DMS153 treated with DMSO at 0.1 percent for 48 hours (cell line): Measurements from ENCODE around the gene EIF4G3.
"Not testable (repeated sequence)": the region's sequence is repeated elsewhere in the genome, so short reads cannot be mapped to it uniquely, and the experiment has no call there.

Experiments used
- DNase-seq: peaks from one replicate; lab custom pipeline; 2025; ENCODE audit not compliant: unreplicated experiment; lab: John Stamatoyannopoulos, UW

Gene EIF4G3

DNA sequence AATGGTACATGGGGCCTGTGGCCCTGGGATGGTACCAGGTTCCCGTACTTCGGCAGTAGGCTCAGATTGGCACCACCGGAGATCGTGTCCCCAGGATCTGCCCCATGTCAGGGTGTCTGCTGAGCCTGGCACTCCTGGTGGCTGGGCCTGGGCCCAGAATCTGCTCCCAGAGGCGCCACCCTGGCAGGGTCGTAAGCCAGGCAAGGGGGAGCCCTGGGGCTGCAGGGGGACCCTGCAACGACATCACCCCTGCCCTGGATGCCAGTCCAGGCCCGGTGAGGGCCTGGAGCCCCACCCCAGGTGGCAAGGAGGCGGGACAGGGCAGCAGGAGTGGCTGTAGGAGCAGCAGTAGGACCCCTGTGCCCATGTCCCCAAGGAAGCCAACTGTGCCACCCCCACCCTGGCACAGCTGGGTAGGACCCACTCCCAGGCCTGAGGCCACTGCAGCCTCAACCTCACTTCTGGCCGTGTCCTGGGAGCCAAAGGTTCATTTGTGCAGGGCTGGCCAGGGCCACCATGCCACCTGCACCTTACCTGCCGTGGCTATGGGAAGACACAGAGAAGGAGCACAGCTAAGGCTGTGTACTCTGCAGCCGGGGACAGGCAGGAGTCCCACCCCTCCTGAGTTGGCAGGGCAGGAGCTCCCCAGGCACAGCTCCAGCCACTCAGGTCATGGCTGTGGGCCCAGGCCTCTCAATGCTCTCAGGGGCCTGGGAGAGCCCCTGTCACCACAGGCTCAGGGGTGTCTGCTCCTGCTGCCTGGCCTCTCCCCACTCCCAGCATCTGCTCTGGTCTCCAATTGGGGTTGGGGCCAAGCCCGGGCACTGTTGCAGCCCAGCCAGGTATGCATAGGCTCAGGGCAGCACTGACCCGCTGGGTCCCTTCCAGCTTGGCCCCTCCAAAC is 141.7 kb downstream of the EIF4G3 start:
- DNase-seq = no peak

DNA sequence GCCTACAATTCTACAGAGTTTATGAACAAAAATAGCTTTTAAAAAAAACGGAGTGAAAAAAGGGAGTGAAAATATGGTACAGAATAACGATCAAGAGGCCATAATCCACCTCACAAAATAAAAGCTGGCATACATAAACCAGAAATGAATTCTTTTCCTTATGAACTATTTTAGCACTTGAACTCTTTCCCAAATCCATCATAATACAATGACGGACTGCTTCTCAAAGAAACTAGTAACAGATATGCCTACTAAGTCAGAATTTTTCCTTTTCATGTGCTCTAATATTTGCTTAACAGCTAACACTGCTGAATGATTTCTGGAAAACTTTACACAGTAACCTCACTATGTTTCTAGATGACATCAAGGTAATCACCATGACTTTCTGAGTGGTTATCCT is 144.0 kb downstream of the EIF4G3 start:
- DNase-seq = no peak

DNA sequence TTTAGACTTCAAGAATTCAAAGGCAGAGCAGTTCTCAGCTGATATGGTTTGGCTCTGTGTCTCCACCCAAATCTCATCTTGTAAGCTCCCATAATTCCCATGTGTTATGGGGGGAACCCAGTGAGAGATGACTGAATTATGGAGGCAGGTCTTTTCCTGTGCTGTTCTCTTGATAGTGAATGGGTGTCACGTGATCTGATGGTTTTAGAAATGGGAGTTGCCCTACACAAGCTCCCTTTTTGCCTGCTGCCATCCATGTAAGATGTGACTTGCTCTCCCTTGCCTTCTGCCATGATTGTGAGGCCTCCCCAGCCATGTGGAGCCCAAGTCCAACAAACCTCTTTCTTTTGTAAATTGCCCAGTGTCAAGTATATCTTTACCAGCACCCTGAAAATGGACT is 146.5 kb downstream of the EIF4G3 start:
- DNase-seq = no peak

DNA sequence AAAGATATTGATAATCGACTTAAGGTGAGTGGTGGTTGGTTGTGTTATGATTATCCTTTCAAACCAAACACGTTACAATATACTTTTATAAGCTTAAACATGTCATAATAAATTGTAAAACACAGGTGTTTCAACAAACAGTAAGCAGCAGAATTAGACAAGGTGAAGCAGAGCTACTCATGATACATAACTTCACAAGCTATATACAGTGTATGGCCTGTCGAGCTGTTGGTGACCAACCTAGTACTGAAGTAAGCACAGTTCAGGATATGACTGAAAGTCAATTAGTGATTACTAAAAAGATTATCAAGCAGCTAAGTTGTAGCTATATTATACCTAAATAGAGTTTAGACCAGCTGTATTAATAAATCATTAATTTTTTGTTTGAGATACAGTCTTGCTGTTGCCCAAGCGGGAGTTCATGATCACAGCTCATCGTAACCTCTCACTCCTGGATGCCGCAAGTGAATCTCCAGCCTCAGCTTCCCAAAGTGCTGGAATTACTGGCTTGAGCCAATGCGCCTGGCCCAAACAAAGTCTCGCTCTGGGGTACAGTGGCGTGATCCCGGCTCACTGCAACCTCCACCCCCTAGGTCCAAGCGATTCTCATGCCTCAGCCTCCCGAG is 148.1 kb downstream of the EIF4G3 start:
- no peak for DNase-seq

DNA sequence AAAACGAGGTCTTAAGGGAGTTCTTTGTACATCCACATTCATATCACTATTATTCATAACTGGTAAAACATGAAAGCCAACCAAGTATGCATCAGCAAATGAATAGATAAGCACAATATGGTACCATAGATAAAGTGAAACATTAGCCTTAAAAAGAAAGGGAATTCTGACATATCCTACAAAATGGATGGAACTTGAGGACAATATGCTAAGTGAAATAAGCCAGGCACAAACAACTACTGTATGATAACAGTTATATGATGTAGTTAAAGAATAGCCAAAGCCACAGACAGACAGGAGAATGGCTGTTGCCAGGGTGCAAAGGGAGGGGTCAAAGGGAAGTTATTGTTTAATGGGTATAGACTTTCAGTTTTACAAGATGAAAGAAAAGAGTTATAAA is 148.9 kb downstream of the EIF4G3 start:
- DNase-seq = no peak

DNA sequence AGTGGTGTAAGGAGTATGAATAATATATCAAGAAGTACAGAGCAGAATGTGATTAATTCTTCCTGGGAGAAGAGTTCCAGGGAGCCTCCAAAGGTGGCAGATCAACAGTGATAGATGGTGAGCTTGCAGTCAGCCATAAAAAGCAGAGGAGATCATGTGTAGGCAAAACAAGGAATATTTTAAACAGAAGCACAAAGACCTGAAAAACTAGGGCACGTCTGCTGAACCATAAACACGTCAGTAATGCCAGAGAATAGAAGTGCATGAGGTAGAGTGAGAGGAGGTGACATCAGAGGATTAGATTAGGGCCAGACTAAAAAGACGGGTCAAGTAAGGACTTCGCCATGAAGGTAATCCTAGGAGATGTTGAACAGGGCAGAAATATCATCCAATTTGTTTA is 151.8 kb downstream of the EIF4G3 start:
- DNase-seq = no peak

DNA sequence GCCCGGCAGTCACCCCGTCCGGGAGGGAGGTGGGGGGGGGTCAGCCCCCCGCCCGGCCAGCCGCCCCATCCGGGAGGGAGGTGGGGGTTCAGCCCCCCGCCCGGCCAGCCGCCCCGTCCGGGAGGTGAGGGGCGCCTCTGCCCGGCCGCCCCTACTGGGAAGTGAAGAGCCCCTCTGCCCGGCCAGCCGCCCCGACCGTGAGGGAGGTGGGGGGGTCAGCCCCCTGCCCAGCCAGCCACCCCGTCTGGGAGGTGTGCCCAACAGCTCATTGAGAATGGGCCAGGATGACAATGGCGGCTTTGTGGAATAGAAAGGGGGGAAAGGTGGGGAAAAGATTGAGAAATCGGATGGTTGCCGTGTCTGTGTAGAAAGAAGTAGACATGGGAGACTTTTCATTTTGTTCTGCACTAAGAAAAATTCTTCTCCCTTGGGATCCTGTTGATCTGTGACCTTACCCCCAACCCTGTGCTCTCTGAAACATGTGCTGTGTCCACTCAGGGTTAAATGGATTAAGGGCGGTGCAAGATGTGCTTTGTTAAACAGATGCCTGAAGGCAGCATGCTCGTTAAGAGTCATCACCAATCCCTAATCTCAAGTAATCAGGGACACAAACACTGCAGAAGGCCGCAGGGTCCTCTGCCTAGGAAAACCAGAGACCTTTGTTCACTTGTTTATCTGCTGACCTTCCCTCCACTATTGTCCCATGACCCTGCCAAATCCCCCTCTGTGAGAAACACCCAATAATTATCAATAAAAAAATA is 152.4 kb downstream of the EIF4G3 start:
- DNase-seq = not testable (repeated sequence)

GRCh38 chr1:21022279-21023040 is 154.2 kb downstream of the EIF4G3 start:
- DNase-seq = peak; percentile 100

DNA sequence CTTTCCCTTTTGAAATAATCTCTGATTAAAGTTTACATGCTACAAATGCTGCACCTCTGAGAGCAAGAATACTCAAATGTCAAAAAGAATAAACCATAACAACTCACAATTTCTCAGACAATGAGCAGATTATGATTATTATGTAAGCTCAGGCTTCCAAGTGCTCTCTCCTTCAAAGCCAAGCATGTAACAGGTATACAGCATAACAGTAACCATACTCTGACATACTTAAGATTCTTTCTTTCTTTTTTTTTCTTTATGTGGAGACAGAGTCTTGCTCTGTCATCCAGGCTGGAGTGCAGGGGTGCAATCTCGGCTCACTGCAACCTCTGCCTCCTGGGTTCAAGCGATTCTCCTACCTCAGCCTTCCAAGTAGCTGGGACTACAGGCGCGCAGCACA is 155.4 kb downstream of the EIF4G3 start:
- DNase-seq = no peak

DNA sequence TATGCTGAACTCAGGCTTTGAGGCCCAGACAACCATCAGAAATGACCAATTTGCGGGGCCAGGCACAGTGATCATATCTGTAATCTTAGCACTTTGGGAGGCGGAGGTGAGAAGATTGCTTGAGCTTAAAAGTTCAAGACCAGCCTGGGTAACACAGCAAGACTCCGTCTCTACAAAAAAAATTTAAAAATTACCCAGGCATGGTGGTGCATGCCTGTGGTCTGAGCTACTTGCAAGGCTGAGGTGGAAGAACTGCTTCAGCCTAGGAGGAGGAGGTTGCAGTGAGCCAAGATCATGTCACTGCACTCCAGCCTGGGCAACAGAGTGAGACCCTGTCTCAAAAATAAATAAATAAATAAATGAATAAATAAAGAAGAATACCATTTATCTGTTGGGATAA is 156.5 kb downstream of the EIF4G3 start:
- no peak for DNase-seq

GRCh38 chr1:21018673-21019072 is 158.0 kb downstream of the EIF4G3 start:
- DNase-seq = no peak

GRCh38 chr1:21013510-21013909 is 163.2 kb downstream of the EIF4G3 start:
- DNase-seq = no peak

DNA sequence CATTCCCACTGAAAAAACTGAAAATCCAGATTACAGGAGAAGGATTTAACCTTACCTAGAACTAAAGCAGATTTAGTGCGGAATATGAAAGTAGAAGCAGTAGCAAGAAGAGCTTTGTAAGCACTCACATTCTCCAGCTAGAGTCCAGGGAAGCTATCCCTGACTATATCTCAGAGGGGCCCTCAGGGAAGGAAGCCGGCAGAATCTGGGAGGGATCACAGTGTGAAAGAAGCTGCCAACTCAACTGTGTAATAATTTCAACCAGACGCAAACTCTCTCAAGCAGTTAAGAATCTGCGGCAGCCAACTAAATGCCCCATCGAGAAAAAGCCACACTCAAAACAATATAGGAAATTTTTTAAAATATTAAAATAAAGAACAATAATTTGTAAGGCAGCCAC is 163.8 kb downstream of the EIF4G3 start:
- no peak for DNase-seq

DNA sequence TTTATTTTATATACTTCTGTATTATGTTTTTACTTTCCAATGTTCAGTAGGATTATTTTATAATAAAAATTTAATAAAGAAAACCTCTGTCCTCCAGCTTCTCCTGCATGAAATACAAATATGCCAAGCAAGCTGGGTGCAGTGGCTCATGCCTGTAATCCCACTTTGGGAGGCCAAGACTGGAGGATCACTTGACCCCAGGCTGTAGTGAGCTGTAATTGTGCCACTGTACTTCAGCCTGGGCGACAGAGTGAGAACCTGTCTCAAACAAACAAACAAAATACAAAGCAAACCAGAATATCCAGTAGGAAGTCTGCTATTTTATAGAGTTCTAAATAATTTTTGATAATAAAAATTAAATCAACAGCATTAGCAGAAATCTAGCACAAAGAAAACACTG is 168.8 kb downstream of the EIF4G3 start:
- DNase-seq = no peak

DNA sequence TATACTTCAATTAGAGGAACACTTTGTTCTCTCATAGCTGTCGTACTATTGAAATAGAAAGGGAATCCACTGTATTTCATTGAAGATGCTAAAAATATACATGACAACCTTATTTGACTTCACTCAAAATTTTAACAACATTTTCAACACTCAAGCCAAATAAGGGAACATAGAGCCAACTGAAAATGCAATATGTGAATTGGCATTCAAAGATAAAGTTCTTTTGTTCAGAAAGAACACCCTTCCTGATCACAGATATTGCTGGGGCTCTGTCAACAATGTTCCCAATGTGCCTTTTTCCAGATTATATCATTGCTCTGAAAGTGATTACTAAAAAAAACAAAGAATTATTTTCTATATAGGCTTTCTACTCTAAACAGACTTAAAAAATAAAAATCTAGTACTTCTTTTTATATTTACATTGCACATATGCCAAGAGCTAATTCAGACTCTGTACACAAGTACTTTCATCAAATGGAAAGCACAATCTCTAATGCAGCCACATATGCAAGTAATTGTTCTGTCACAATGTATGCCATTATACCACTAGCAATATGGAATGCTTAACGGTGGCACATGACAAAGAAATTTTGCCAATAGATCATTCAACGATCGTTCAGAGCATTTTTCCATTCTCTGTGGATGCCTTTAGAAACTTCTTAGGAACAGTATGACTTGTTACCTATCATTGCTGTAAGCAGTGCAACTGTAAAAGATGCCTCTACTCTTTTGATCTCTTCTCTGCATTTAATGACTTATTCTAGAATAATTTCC is 171.0 kb downstream of the EIF4G3 start:
- no peak for DNase-seq

GRCh38 chr1:21003281-21004045 is 173.2 kb downstream of the EIF4G3 start:
- DNase-seq = no peak

DNA sequence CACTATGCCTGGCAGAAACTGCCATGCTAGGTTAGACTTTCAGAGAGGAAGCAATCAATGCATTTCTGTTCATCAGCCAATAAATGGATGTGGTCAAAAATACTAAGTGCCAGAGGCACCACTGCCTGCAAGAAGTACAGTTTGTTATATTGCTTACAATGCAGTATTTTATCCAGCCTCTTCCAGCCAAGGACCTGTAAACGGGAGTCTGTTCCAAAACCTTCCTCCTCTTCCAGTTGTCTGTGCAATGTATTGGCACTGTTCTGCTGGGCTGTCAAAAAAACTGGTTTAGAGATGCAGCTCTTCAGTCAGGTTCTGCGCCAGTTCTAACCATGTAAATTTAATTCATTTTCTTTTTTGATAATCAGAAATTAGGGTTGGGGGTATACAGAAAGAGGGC is 175.7 kb downstream of the EIF4G3 start:
- no peak for DNase-seq

DNA sequence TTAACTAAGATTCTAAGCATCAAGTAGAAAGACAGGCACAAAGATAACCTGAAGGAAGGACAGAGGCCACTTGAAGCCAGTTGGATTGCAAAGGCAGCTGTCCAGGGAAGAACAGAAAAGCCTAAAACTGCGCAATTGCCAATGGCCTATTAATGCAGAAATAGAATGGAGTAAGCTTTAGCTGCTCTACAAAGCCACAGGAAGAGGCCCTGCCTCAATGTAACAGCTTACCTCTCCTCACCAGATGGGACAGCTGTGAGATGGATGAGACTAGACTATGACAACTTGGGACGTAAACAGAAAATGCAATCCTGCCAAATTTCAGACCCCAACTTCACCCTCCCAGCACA is 176.5 kb downstream of the EIF4G3 start:
- no peak for DNase-seq

DNA sequence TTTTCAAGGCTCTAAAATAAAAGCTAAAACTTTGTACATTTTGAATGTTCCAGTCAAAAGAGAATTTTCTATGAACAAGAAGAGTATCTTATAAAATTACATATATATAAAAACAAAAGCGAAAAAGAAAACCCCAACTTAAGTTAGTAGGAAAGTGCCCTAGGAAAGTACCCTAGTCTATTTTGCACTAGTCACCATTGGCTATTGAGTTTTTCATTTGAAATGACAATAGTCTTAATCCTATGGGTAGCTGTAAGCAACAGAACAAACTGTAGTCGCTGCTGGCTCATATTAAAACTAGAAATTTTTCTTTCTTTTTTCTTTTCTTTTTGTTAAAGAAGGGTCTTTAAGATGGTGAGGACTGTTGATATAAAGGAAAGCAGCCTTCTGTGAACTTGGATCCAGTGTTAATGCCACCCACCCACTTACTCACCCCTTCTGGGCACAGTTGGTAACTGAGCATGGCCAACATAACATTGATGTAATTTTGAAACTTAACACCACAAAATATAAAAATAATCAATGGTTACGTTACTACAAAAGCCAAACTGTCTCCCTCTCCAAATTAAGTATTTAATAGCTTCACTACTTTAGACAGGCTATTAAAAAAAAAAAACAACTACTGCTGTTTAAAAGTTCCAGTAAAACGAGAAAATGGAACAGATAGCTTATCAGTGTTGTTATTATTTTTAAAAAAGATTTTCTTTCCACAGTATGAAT is 177.0 kb downstream of the EIF4G3 start:
- DNase-seq = no peak
